GM12874 (cell line): ENCODE measurements around the gene ADARB2.

Experiments used
- TF ChIP-seq, protein P1 (sequence below): IDR thresholded peaks from 2 replicates; pipeline ENCODE4 v1.5.1; 2011; ENCODE audit warnings: low read depth, mild to moderate bottlenecking, control low read depth, low read length, moderate library complexity; ENCODE audit not compliant: insufficient read depth

Gene ADARB2

DNA sequence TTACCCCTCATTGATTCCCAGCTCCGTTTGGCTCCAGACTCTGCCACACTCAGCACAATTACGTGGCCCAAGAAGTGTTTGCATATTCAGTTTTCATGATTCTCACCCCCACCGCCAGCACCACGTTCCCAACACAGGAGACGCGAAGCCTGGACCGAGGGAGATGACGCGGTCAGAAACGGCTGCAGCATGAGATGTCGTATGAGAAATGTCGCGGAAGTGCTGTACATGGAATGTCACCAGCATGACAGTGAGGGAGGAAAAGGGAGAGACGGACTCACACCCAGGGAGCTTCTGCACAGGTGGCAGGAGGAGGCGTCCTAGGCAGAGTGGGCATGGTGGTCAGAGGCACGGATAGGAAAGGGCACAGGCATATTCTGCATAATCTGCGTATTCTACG, 492.8 kb downstream of the ADARB2 start:
- TF ChIP-seq, protein P1, sequence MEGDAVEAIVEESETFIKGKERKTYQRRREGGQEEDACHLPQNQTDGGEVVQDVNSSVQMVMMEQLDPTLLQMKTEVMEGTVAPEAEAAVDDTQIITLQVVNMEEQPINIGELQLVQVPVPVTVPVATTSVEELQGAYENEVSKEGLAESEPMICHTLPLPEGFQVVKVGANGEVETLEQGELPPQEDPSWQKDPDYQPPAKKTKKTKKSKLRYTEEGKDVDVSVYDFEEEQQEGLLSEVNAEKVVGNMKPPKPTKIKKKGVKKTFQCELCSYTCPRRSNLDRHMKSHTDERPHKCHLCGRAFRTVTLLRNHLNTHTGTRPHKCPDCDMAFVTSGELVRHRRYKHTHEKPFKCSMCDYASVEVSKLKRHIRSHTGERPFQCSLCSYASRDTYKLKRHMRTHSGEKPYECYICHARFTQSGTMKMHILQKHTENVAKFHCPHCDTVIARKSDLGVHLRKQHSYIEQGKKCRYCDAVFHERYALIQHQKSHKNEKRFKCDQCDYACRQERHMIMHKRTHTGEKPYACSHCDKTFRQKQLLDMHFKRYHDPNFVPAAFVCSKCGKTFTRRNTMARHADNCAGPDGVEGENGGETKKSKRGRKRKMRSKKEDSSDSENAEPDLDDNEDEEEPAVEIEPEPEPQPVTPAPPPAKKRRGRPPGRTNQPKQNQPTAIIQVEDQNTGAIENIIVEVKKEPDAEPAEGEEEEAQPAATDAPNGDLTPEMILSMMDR, result no peak

DNA sequence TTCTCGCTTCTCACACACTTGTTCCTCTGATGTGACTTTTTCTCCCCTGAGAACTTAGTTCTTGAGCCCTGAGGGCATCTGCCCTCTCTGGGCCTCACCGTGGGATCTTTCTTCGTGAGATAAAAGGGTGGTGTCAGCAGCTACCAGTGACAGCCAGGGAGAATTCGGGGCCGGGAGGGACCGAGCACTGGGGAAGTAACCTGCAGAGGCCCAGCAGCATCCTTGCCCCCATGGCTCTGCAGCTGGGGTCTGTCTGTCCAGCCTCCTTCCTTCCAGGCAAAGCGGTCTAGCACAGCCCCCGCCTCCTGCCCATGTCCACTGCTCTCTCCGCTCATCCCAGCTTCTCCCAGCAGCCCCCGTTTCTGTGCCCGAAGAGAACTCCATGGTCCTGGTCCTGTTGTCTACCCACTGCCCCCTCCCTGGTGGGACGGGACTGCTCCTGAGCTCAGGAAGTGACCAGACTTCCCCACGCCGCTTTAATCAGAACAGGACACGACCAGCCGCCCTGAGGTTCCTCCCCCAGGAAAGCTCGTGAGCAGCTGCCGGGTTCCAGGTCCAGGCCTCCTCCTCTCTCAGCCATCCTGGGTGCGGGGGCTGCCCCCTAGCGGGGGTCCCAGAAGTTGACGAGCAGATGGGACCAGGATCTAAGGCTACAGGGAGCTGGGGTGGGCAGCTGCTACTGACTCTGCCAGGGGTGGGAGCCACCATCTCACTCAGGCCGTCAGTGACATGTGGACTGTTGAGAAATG, 493.7 kb downstream of the ADARB2 start:
- TF ChIP-seq, protein P1, result no peak

DNA sequence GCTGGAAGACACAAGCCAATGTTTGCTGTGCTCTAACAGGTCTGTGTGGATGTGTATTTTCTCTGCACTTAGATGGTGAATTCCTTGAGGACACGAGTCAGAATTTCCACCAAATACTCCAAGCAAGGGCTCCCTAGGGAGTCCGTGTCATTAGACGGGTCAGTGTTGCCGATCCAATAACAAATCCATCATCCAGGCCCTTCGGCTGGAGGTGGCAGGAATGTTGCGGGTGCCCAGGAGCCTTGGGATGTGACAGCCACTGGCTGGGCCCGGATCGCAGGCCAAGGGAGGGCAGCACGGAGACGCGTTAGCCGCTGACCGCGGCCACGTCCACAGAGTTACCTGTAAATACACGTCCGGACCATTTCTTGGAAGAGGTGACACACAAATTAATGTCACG, 494.4 kb downstream of the ADARB2 start:
- TF ChIP-seq, protein P1, result no peak

DNA sequence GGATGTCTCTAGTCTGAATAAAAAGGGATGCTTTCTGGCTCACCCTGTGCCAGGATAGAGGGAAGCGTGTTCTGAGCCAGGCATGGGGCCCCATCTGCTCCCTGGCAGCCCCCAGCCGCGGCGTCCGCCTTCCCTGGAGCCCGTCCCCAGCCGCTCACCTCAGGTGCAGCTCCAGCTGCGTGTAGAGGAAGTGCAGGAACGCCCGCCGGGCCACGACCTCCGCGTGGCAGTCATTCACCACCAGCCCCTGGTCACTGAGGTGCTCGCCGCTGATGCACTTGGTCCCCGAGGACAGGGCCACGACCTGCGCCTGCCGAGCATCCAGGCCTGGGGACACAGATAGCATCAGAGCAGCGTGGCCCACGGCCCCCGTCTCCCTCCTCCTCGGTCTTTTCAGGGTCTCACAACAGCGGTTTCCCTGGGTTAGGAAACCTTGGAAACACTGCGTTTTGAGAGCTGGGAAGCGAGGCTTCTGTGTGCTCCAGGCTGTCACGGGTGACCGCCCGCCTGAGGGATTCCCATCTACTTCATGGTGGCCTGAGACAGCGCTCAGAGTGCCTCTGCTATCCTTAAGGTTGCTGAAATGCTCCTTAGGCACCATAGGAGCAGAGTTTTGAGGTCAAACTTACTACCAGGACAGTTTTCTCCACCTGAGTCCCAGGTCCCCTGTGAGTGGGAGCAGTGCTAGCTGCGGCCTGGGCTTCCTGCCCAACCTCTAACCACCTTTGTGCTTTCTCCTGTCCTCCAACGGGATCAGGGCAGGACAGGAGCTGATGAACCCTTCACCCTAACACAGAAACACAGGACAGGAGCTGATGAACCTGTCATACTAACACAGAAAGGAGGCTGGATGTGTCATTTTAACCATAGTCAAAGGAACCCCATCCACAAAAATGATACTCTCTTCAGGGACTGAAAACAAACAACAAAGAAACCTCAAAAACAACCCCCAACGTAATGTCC, 495.1 kb downstream of the ADARB2 start:
- TF ChIP-seq, protein P1, result no peak

DNA sequence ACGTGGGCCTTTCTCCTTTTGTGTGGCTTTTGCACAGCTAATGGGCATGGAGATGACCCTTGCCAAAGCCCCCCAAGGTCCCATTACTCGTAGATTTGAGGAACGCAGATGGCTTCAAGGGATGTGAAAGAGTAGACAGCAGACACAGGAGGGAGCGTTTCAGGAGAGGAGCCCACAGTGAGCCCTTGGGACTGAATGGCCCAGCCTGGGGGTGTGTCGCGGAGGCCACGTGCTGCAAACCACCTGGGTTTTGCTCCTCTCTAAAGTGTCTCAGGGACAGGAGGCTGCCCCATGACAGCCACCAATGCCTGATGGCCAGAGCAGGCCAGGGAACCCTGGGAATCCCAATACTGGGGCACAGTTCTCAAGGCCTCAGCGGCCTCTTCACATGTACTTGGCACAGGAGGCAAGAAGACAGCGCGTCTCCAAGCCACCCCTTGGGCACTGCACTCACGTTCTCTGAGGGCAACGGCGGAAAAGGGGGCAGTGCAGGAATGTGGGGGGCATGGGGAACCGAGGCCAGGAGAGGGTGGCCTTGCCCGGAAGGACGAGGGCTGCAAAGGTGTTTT, 495.9 kb downstream of the ADARB2 start:
- TF ChIP-seq, protein P1, result no peak

DNA sequence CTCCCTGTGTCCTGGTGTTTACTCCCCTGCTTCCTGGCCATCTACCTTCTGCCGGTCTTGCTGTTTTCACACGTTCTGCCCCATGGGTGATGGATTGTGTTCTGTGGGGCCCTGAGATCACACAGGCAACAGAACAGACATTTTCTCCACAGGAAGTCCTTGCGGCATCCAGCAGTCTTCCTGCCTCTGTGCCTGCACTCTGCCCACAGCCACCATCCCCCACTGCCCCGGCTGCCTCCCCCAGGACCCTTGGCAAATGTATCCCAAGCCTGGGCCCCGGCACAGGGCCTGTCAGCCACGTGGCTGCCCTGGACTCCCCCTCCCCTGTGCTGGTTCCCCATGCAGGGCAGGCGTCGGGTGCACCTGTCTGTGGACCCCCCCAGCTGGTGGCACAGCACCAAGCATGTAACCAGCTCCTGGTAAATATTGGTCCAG, 497.0 kb downstream of the ADARB2 start:
- TF ChIP-seq, protein P1, result no peak

DNA sequence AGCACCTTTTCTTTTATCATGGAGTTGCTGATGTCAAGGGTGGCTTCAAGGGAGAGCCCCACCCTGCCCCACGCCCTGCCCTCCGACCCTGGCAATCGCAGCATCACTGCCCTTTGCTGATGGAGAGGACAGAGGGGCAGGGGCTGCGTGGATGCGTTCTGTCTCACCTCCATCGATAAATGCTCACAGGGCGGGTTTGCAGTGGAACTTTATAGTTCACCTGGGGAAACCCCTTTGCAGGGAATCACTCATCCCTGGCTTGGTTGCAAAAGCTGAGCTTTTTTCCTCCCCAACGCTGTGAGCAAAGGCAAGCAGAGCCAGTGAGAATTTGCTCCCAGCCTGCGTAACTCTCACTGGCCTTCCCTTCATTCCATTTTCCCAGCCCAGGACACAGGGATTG, 504.3 kb downstream of the ADARB2 start:
- TF ChIP-seq, protein P1, result no peak
